PC-9 (cell line): ENCODE data around the gene HCRTR2. TPM values are rescaled to one million over a fixed set of nuclear protein-coding genes. Genes with fewer than 3 reads are reported as not detected.

Experiments used
- BruUV-seq: library from RNA; stranded (reverse); fragments of 400-500 nt; replicated peaks from 2 replicates; lab custom pipeline; 2021; lab: Mats Ljungman, UMichigan
- CTCF ChIA-PET: fragments of 300-600 bp; sonication (Branson Sonifier 250); formaldehyde crosslinking; loops from one replicate; lab custom pipeline; 2022; ENCODE audit warnings: antibody characterized with exemption; lab: Charles Lee
- POLR2A ChIA-PET: fragments of 300-600 bp; sonication (Branson Sonifier 250); formaldehyde crosslinking; loops from one replicate; lab custom pipeline; 2022; ENCODE audit warnings: antibody characterized with exemption; ENCODE audit not compliant: unreplicated experiment; lab: Charles Lee
- DNase-seq, 2 experiments: peaks; one replicate each; pipeline versions ENCODE4 v3.0.0 to v3.0.0-alpha.2; 2015 to 2022; ENCODE audit warnings: mixed read lengths in 1 of 2
- H2AFZ ChIP-seq: fragments of 200-600 bp; sonication (generic); 2 replicates; pipeline ENCODE4 v1.8.1; 2017; ENCODE audit warnings: antibody characterized with exemption
- H3F3A ChIP-seq: fragments of 200-600 bp; sonication (generic); 2 replicates; pipeline ENCODE4 v1.8.1; 2017; ENCODE audit warnings: antibody characterized with exemption, mild to moderate bottlenecking, low read depth; ENCODE audit not compliant: insufficient read depth
- H3K27ac ChIP-seq: fragments of 200-600 bp; sonication (generic); 2 replicates; pipeline ENCODE4 v1.6.1; 2016; ENCODE audit warnings: mixed run types
- H3K27me3 ChIP-seq: fragments of 200-600 bp; sonication (generic); 2 replicates; pipeline ENCODE4 v1.6.1; 2016; ENCODE audit warnings: low read depth, mixed run types; ENCODE audit not compliant: insufficient read depth
- H3K36me3 ChIP-seq: fragments of 200-600 bp; sonication (generic); 2 replicates; pipeline ENCODE4 v1.6.1; 2016; ENCODE audit warnings: low read depth, mixed run types
- H3K4me1 ChIP-seq: fragments of 200-600 bp; sonication (generic); replicated peaks from 2 replicates; pipeline ENCODE4 v1.6.1; 2016; ENCODE audit warnings: mixed run types; ENCODE audit not compliant: insufficient read depth
- H3K4me2 ChIP-seq: fragments of 200-600 bp; sonication (generic); 2 replicates; pipeline ENCODE4 v1.6.1; 2017; ENCODE audit warnings: mixed run types
- H3K4me3 ChIP-seq: fragments of 200-600 bp; sonication (generic); 2 replicates; pipeline ENCODE4 v1.6.1; 2016; ENCODE audit warnings: mixed run types
- H3K79me2 ChIP-seq: fragments of 200-600 bp; sonication (generic); 2 replicates; pipeline ENCODE4 v1.6.1; 2017; ENCODE audit warnings: low read depth, mixed run types
- H3K9me2 ChIP-seq: fragments of 200-600 bp; sonication (generic); 2 replicates; pipeline ENCODE4 v1.8.1; 2017; ENCODE audit warnings: mild to moderate bottlenecking; ENCODE audit not compliant: insufficient read depth
- H3K9me3 ChIP-seq: fragments of 200-600 bp; sonication (generic); 2 replicates; pipeline ENCODE4 v1.8.1; 2016; ENCODE audit warnings: low read depth; ENCODE audit not compliant: insufficient read depth
- H4K20me1 ChIP-seq: fragments of 200-600 bp; sonication (generic); 2 replicates; pipeline ENCODE4 v1.8.1; 2017; ENCODE audit not compliant: insufficient read depth
- EZH2 ChIP-seq: fragments of 200-600 bp; sonication (generic); IDR thresholded peaks from 2 replicates; pipeline ENCODE4 v1.8.0; 2017; ENCODE audit warnings: antibody characterized with exemption, low read depth
- intact Hi-C: fragments of 100-400 bp; cut with micrococcal nuclease; formaldehyde crosslinking; loops from one replicate; pipeline ENCODE4 v1.10.0; 2022; ENCODE audit not compliant: unreplicated experiment
- total RNA-seq: library from RNA; stranded (reverse); gene quantifications from 2 replicates; pipeline ENCODE4 v1.2.3, GENCODE V29; 2021
- TF ChIP-seq, protein P1 (sequence below): fragments of 200-600 bp; sonication (generic); conservative IDR thresholded peaks from 2 replicates; pipeline ENCODE4 v1.6.1; 2017; ENCODE audit warnings: mixed run types, antibody characterized with exemption, mild to moderate bottlenecking, moderate library complexity

The HCRTR2 gene
- total RNA-seq, 1 experiment from 2014 or later, result not detected

DNA sequence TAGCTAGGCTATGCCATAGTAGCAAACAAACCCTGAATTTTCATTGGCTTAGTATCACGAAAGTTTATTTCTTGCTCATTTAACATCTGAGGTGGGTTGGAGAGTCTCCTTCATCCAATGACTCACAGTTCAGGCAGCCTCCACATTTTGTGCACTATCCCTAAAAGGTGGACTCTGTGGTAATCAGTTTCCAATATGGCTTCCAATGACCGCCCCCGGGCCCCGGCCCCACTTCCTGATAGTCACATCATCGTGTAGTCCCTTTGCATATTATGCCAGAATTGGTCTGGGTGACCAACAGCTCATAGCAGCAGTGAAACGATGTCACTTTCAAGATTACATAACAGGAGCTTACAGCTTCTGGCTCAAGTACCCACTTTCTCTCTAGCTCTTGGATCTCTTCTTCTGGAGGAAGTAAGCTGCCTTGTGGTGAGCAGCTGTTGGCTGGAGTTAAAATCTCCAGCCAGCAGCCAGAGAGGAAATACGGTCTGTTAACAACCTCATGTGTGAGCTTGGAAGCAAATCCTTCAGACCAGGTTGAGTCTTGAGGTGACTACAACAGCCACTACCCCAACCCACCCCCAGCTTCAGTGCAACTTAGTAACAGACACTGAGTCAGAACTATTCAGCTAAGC lies 7.8 kb downstream of the HCRTR2 start:
- intact Hi-C loops, result no loop called here
- POLR2A ChIA-PET, result no interaction called here
- DNase-seq, result no peak
- Histone ChIP-seq H3K27me3 (no peaks in the 10 kb centered on the region), H3K36me3 (no peaks in the 10 kb centered on the region), H3K4me1 (no peaks in the 10 kb centered on the region), H3K79me2 (no peaks in the 10 kb centered on the region), H3K9me2 (0 out of 2 replicates have a peak, but pooled peaks cover 5% of the 10 kb centered on the region), H3F3A (no peaks in the 10 kb centered on the region), H3K4me2 (no peak overlapping the region), H3K27ac (no peak overlapping the region), H3K4me3 (no peak overlapping the region), H4K20me1 (no peaks in the 10 kb centered on the region), H3K9me3 (no peaks in the 10 kb centered on the region), H2AFZ (no peak overlapping the region)
- TF ChIP-seq, protein P1, sequence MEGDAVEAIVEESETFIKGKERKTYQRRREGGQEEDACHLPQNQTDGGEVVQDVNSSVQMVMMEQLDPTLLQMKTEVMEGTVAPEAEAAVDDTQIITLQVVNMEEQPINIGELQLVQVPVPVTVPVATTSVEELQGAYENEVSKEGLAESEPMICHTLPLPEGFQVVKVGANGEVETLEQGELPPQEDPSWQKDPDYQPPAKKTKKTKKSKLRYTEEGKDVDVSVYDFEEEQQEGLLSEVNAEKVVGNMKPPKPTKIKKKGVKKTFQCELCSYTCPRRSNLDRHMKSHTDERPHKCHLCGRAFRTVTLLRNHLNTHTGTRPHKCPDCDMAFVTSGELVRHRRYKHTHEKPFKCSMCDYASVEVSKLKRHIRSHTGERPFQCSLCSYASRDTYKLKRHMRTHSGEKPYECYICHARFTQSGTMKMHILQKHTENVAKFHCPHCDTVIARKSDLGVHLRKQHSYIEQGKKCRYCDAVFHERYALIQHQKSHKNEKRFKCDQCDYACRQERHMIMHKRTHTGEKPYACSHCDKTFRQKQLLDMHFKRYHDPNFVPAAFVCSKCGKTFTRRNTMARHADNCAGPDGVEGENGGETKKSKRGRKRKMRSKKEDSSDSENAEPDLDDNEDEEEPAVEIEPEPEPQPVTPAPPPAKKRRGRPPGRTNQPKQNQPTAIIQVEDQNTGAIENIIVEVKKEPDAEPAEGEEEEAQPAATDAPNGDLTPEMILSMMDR, result no peak
- no peak for TF ChIP-seq EZH2
- CTCF ChIA-PET, result no interaction called here
- BruUV-seq, result no TSS peak

DNA sequence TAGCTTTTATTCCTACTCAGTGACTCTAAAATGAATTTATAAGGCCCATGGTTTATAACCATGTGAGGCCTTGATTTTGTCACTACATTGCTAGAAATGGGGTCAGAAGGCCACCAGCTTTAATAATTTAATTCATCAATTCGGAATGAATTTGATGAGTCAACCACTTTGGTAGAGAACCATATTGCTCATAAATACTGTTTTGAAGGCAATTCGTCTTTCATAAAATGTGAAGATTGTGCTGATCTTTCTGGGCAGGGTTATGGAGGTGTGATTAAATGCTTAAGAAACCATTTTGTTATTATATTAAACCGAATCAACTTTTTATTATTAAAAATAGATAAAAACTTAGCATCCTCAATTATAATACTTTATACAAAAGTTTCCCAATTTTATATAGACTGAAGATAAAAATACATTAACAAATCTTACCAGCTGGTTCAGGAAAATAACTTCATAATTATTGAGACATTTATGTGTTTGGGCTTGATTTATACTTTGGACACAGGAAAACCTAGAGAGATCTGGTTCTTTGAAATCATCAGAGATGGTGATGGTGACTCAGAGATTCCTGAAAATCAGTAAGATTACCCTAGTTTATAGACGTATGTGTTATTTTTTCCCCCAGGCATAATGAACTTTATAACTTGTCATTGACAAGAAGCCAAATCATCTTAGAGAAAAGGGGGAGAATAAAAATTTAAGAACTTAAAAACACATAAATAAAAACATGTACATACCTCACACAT lies 10.6 kb downstream of the HCRTR2 start:
- no peak overlapping the region for H3K4me2 ChIP-seq
- H3K4me3 ChIP-seq, result no peak overlapping the region
- CTCF ChIA-PET, result no interaction called here
- no peaks in the 10 kb centered on the region for H4K20me1 ChIP-seq
- no peak overlapping the region for H2AFZ ChIP-seq
- 0 out of 2 replicates have a peak, but pooled peaks cover 2% of the 10 kb centered on the region for H3K9me2 ChIP-seq
- no TSS peak for BruUV-seq
- no peaks in the 10 kb centered on the region for H3K79me2 ChIP-seq
- no peak overlapping the region for H3K27ac ChIP-seq
- intact Hi-C loops, result no loop called here
- no peaks in the 10 kb centered on the region for H3K27me3 ChIP-seq
- no peaks in the 10 kb centered on the region for H3K9me3 ChIP-seq
- H3K4me1 ChIP-seq, result no peaks in the 10 kb centered on the region
- TF ChIP-seq EZH2, result no peak
- POLR2A ChIA-PET, result no interaction called here
- no peaks in the 10 kb centered on the region for H3K36me3 ChIP-seq
- DNase-seq, result no peak
- H3F3A ChIP-seq, result no peaks in the 10 kb centered on the region

DNA sequence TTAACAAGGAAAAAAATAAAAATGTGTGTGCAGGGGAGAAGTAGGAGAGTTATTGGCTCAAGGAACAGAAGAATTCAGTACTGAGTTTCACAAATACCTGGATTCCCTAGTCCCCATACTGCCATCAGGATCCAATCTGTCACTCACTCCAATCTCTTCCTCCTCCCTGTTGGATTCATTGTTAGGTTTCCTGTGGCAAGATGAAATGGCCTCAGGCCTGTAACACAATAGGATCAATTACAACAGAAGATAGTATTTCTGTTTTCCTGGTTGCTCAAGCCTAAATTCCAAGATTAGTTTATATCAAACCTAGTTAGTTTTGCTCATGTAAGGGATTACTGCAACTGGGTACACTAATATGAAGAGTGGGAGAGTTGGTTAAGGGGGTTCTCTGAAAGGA lies 24.4 kb downstream of the HCRTR2 start:
- Histone ChIP-seq H2AFZ (no peak overlapping the region), H3K27me3 (no peaks in the 10 kb centered on the region), H3K9me2 (no peaks in the 10 kb centered on the region; the same call in 1 of the 2 replicates), H3K79me2 (no peaks in the 10 kb centered on the region), H3K4me2 (no peak overlapping the region), H3K9me3 (no peaks in the 10 kb centered on the region), H4K20me1 (no peaks in the 10 kb centered on the region), H3F3A (no peaks in the 10 kb centered on the region), H3K36me3 (no peaks in the 10 kb centered on the region), H3K4me3 (no peak overlapping the region), H3K27ac (no peak overlapping the region), H3K4me1 (no peaks in the 10 kb centered on the region)
- ChIA-PET CTCF (no interaction called here), POLR2A (no interaction called here)
- TF ChIP-seq EZH2, result no peak
- TF ChIP-seq, protein P1, result no peak
- BruUV-seq, result no TSS peak
- no peak for DNase-seq
- intact Hi-C loops, result no loop called here
